ENCODE data around the gene HCN2.

DNA sequence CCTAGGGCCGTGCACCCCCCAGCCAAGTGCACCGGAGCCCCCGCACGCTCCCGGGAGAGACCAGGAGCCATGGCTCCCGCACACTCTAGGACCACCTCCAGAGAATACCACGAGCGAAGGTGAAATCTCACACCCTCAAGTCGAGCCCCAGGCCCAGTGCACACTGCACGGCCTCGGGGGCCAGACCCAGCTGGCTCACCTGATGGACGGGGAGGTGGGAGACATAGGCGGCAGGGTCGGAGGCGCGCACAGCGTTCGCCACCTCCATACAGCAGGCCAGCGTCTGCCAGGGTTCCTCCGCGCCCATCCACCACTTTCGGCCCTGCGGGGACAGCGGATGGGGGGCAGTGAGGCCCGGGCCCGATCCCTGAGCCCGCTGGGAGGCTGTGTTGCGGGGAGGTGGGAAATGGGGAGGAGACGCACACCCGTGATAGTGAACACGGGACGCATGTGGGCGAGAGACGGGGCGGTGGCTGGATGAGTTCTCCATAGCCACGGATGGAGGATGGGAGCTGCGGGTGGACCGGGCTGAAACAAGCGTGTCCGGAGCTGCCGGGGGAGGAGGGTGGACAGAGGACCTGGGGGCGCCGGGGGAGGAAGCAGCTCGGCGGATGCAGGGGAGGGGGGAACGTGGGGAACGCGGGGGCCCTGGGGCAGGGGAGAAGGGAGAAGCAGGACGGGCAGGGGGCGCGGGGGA, 30.6 kb downstream of the HCN2 start:
- TF ChIP-seq, protein P1, sequence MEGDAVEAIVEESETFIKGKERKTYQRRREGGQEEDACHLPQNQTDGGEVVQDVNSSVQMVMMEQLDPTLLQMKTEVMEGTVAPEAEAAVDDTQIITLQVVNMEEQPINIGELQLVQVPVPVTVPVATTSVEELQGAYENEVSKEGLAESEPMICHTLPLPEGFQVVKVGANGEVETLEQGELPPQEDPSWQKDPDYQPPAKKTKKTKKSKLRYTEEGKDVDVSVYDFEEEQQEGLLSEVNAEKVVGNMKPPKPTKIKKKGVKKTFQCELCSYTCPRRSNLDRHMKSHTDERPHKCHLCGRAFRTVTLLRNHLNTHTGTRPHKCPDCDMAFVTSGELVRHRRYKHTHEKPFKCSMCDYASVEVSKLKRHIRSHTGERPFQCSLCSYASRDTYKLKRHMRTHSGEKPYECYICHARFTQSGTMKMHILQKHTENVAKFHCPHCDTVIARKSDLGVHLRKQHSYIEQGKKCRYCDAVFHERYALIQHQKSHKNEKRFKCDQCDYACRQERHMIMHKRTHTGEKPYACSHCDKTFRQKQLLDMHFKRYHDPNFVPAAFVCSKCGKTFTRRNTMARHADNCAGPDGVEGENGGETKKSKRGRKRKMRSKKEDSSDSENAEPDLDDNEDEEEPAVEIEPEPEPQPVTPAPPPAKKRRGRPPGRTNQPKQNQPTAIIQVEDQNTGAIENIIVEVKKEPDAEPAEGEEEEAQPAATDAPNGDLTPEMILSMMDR (IDR thresholded peaks at IDR 0.05; ENCODE audit: low read length) = no peak
- no peak for TF ChIP-seq EZH2 (IDR thresholded peaks at IDR 0.05; ENCODE audit: borderline replicate concordance, low read length)

Data from OCI-LY1 (cell line).